C4-2B (cell line): ENCODE results near the gene MMD.

Experiments
- ZFX ChIP-seq: fragments of 450-650 bp; IDR thresholded peaks from 2 replicates; pipeline ENCODE4 v1.6.1; 2017
- TF ChIP-seq, protein P1 (sequence below): fragments of 450-650 bp; conservative IDR thresholded peaks from 2 replicates; pipeline ENCODE4 v1.5.1; 2017; ENCODE audit warnings: mild to moderate bottlenecking

- TF ChIP-seq, protein P1, sequence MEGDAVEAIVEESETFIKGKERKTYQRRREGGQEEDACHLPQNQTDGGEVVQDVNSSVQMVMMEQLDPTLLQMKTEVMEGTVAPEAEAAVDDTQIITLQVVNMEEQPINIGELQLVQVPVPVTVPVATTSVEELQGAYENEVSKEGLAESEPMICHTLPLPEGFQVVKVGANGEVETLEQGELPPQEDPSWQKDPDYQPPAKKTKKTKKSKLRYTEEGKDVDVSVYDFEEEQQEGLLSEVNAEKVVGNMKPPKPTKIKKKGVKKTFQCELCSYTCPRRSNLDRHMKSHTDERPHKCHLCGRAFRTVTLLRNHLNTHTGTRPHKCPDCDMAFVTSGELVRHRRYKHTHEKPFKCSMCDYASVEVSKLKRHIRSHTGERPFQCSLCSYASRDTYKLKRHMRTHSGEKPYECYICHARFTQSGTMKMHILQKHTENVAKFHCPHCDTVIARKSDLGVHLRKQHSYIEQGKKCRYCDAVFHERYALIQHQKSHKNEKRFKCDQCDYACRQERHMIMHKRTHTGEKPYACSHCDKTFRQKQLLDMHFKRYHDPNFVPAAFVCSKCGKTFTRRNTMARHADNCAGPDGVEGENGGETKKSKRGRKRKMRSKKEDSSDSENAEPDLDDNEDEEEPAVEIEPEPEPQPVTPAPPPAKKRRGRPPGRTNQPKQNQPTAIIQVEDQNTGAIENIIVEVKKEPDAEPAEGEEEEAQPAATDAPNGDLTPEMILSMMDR: no peak
- no peak for TF ChIP-seq ZFX
These were observed 29.6 kb upstream of the MMD start for GRCh38 chr17:55451203-55451641.
